C4-2B (cell line): ENCODE measurements around the gene TOR2A.

Source experiments
- CTCF ChIP-seq: fragments of 450-650 bp; conservative IDR thresholded peaks from 2 replicates; pipeline ENCODE4 v1.5.1; 2017; ENCODE audit warnings: mild to moderate bottlenecking
- ZFX ChIP-seq: fragments of 450-650 bp; IDR thresholded peaks from 2 replicates; pipeline ENCODE4 v1.6.1; 2017

DNA sequence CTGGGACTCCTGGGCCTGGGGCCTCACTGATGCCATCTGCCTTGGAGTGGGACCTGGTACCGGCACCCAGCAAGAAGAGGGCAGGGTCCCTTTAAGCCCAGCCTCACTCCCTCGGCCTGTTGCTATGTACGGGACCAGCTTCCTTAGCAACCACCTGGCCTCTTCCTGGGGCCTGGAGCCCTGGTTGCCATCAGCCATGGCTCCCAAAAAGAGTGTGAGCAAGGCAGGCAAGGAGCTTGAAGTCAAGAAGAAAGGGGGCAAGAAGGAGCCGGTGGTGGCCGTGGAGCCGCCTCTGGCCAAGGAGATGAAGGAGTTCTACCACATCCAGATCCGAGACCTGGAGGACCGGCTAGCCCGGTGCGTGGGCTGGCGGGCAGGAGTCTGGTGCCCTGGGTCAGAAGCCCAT lies 28.3 kb downstream of the TOR2A start, which contains the start of gene CFAP157:
- TF ChIP-seq CTCF: no peak
- no peak for TF ChIP-seq ZFX
